ENCODE measurements around the gene DCAF6. TPM values are rescaled to one million over a fixed set of nuclear protein-coding genes. Genes with fewer than 3 reads are reported as not detected.

DCAF6 gene
- total and polyA plus RNA-seq, 7 donors: 71.0 to 396 (median 316) TPM

DNA sequence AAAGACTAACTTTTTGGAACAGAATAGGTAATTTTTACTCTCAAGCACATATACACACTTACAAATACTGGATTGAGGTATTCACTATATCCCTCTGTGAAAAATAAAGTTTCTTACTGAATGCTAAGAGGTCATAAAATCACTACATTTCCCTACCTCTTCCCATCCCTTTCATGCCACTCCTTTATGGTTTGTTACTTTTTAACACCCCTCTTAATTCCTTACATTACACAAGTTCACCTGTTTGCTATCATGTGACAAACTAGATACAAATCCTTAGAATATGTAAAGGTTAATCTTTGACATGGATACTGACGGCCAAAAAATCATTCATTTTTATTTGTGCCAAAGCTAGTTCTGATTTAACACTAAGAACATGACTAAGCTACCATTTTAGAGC, 6.8 kb upstream of the DCAF6 start:
- Histone ChIP-seq H3K27ac (no peak overlapping the region), H3K27me3 (ENCODE audit: insufficient read depth in 3 of 3, low read length in 2 of 3) (no peaks in the 10 kb centered on the region), H3K4me3 (no peak overlapping the region), H3K4me1 (peaks cover 58% of the 10 kb centered on the region), H3K36me3 (ENCODE audit: insufficient read depth in 1 of 2, low read depth in 1 of 2) (no peaks in the 10 kb centered on the region), H3K9me3 (no peaks in the 10 kb centered on the region)
- TF ChIP-seq, protein P1, sequence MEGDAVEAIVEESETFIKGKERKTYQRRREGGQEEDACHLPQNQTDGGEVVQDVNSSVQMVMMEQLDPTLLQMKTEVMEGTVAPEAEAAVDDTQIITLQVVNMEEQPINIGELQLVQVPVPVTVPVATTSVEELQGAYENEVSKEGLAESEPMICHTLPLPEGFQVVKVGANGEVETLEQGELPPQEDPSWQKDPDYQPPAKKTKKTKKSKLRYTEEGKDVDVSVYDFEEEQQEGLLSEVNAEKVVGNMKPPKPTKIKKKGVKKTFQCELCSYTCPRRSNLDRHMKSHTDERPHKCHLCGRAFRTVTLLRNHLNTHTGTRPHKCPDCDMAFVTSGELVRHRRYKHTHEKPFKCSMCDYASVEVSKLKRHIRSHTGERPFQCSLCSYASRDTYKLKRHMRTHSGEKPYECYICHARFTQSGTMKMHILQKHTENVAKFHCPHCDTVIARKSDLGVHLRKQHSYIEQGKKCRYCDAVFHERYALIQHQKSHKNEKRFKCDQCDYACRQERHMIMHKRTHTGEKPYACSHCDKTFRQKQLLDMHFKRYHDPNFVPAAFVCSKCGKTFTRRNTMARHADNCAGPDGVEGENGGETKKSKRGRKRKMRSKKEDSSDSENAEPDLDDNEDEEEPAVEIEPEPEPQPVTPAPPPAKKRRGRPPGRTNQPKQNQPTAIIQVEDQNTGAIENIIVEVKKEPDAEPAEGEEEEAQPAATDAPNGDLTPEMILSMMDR (IDR thresholded peaks at IDR 0.05): no peak
- intact Hi-C loops (cut with DNase I): loop anchor here (5.0 to 10.0 kb wide), 3 partner anchors 107 to 215 kb away; no protein-coding TSS in a partner anchor
- WGBS, 3 donors: 20 to 43% (median 24%) methylated on average over 1 of the region's 1 CpG
- ATAC-seq: no peak
- DNase-seq: no peak

DNA sequence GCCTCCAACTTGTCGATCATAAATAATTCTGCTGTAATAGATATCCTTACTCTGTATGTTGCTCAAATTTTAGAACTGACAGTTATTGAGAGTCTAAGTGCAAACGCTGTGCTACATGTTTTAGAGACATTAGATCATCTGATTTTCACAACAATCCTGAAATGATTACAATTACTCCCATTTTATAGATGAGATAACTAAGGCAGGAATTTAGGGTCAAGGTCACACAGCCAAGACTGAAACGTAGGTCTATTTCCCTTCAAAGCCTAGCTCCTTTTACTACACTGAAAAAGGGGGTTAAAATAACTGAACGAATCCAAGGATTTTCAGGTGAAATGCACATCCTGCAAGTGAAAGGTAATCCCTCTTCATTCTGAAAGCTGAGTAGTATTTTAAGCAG, 2.7 kb upstream of the DCAF6 start:
- TF ChIP-seq, protein P1 (IDR thresholded peaks at IDR 0.05): no peak
- no peaks in the 10 kb centered on the region for H3K36me3 ChIP-seq (ENCODE audit: insufficient read depth in 1 of 2, low read depth in 1 of 2)
- 29 to 49% (median 33%) methylated on average over 4 of the region's 4 CpGs for WGBS, 3 donors
- intact Hi-C loops (cut with DNase I): loop anchor here (10.0 kb wide), 2 partner anchors 111 to 219 kb away; no protein-coding TSS in a partner anchor
- no peak for ATAC-seq
- DNase-seq: no peak
- H3K4me1 ChIP-seq: peaks cover 35% of the 10 kb centered on the region
- H3K27me3 ChIP-seq (ENCODE audit: insufficient read depth in 3 of 3, low read length in 2 of 3): no peaks in the 10 kb centered on the region
- no peaks in the 10 kb centered on the region for H3K9me3 ChIP-seq
- H3K4me3 ChIP-seq: peak overlapping the region; percentile 84
- H3K27ac ChIP-seq: peak overlapping the region; percentile 96

DNA sequence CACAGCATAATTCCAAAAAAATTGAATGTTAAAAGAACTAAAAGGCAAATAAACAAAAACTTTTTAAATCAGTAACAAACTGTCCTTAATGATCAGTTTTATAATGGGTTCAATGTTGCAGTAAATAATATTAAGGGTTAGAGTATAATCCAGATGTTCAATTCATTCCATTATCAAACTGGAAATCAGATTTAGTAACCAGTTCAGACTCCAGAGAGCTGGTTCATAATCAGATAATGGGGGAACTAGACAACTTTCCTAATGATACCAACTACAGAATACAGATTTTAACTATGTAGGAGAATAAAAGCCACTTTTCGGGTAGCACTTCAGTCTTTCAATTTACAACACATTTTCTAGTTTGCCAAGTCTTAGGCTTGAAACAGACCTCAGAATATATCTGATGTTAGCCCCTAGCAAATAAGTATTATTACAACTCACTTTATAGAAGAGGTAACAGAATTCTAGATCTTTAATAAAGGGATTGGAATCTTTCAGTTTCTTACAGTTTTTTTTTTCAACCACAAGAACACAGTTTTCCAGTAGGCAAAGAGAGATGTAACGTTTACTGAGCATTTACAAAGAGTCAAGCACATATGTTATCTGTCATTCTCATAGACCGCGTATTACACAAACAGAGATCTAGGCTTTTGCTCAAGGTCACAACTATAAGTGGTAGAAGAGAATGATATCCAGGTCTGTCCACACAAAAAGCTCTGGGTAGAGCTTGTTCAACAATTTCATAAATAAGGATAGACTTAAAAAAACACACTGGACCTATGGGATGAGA, 1.9 kb upstream of the DCAF6 start:
- no peaks in the 10 kb centered on the region for H3K36me3 ChIP-seq (ENCODE audit: insufficient read depth in 1 of 2, low read depth in 1 of 2)
- intact Hi-C loops (cut with DNase I): loop anchor here (5.0 to 10.0 kb wide), 3 partner anchors 110 to 220 kb away; no protein-coding TSS in a partner anchor
- H3K27ac ChIP-seq: peak overlapping the region; percentile 96
- TF ChIP-seq, protein P1 (IDR thresholded peaks at IDR 0.05): no peak
- H3K9me3 ChIP-seq: no peaks in the 10 kb centered on the region
- peaks cover 36% of the 10 kb centered on the region for H3K4me1 ChIP-seq
- H3K4me3 ChIP-seq: peak overlapping the region; percentile 84
- ATAC-seq (no peak), DNase-seq (no peak)
- H3K27me3 ChIP-seq (ENCODE audit: insufficient read depth in 3 of 3, low read length in 2 of 3): no peaks in the 10 kb centered on the region
- 10 to 15% (median 13%) methylated on average over 4 of the region's 4 CpGs for WGBS, 3 donors

DNA sequence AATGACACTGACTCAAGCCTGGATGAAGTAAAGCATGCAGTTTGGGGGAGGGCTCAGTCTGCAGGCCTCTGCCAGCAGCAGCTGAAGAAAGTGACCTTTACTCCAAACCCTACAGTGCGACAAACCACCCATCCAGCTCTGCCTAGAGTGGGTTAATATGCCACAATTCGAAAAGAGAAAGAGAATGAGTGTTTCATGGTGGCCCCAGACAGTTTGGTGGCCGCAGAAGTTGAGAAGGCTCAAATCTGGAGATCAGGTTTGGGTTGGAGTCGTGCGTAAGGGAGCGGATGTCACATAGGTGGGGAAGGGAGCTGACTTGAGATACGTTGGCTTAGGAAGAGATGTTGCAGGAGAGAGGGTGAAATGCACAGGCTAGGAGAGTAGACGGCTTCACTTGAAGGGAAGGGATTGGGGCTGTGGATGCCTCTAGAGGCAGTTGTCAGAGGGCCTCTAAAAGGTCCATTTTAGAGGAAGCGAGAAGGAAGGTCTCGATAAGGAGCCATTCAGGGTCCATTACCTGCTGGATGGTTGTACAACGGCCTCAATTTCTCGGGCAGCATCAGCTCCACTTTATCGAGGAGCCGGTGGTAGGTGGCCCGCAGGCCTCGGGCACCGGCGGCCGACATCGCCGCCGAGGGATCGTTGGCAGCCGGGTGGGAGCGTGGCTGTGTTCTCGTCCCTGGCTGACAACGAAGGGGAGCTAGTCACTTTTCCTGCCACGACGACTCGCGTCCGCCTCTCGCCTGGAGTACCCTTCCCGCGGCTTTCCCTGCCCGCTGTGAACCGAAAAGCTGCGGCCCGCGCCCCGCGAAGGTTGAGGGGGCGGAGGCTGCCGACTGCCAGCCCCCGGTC, 1.0 kb upstream of the DCAF6 start:
- ATAC-seq (peak; percentile 17 to 29 (median 22)), DNase-seq (no peak)
- H3K27me3 ChIP-seq (ENCODE audit: insufficient read depth in 3 of 3, low read length in 2 of 3): no peaks in the 10 kb centered on the region
- 0% methylated on average over 31 to 45 of the region's 45 CpGs for WGBS, 3 donors
- H3K27ac ChIP-seq: peak overlapping the region; percentile 96
- H3K9me3 ChIP-seq: no peaks in the 10 kb centered on the region
- peaks cover 35% of the 10 kb centered on the region for H3K4me1 ChIP-seq
- H3K4me3 ChIP-seq: peak overlapping the region; percentile 84
- TF ChIP-seq, protein P1 (IDR thresholded peaks at IDR 0.05): no peak
- no peaks in the 10 kb centered on the region for H3K36me3 ChIP-seq (ENCODE audit: insufficient read depth in 1 of 2, low read depth in 1 of 2)
- intact Hi-C loops (cut with DNase I): loop anchor here (5.0 to 10.0 kb wide), 3 partner anchors 109 to 221 kb away; no protein-coding TSS in a partner anchor

Data from psoas muscle (tissue), 8 donors.